ENCODE results near the gene PRODH2. TPM values are rescaled to one million over a fixed set of nuclear protein-coding genes. Genes with fewer than 3 reads are reported as not detected.

Gene PRODH2
- total RNA-seq, 2 donors from 2014 or later: not detected

- no peak within 1 kb of the TSS for H3K27ac ChIP-seq
- H3K4me1 ChIP-seq (replicated peaks): no peaks in the 10 kb centered on the region
- H3K4me3 ChIP-seq: no peak within 1 kb of the TSS
- H3K36me3 ChIP-seq: no peaks in the 10 kb centered on the region
- no peak for TF ChIP-seq POLR2A (IDR thresholded peaks at IDR 0.05)
- no peak for TF ChIP-seq CTCF (IDR thresholded peaks at IDR 0.05)
- no peak for TF ChIP-seq POLR2AphosphoS5 (IDR thresholded peaks at IDR 0.05)
- H3K9me3 ChIP-seq: no peaks in the 10 kb centered on the region
- WGBS: 46% methylated on average over 9 of the region's 9 CpGs
- DNase-seq (ENCODE audit: low spot score): no peak
- intact Hi-C loops (cut with DNase I): no loop called here
- peaks cover 7% of the 10 kb centered on the region for H3K27me3 ChIP-seq (replicated peaks; ENCODE audit: insufficient read depth)
Measured at GRCh38 chr19:35852029-35852780, 39.6 kb upstream of the PRODH2 start, which contains the start of gene NPHS1. Gene NPHS1, minus strand, starts transcription at chr19:35852504. Its CDS starts 667 bp downstream, at chr19:35851837.

- no peak for DNase-seq (ENCODE audit: low spot score)
- intact Hi-C loops (cut with DNase I): no loop called here
- Histone ChIP-seq H3K36me3 (no peaks in the 10 kb centered on the region), H3K9me3 (no peaks in the 10 kb centered on the region), H3K27ac (no peak overlapping the region), H3K4me3 (no peak overlapping the region), H3K27me3 (replicated peaks; ENCODE audit: insufficient read depth) (peaks cover 7% of the 10 kb centered on the region), H3K4me1 (replicated peaks) (no peaks in the 10 kb centered on the region)
- 51% methylated on average over 32 of the region's 32 CpGs for WGBS
- TF ChIP-seq POLR2A (IDR thresholded peaks at IDR 0.05): no peak
- no peak for TF ChIP-seq POLR2AphosphoS5 (IDR thresholded peaks at IDR 0.05)
- no peak for TF ChIP-seq CTCF (IDR thresholded peaks at IDR 0.05)
Measured at GRCh38 chr19:35851213-35852028, 38.8 kb upstream of the PRODH2 start.

- 91% methylated on average over 18 of the region's 18 CpGs for WGBS
- Histone ChIP-seq H3K36me3 (no peaks in the 10 kb centered on the region), H3K27me3 (replicated peaks; ENCODE audit: insufficient read depth) (peaks cover 13% of the 10 kb centered on the region), H3K4me3 (no peak overlapping the region), H3K4me1 (replicated peaks) (peaks cover 3% of the 10 kb centered on the region), H3K9me3 (no peaks in the 10 kb centered on the region), H3K27ac (no peak overlapping the region)
- DNase-seq (ENCODE audit: low spot score): no peak
- TF ChIP-seq CTCF (IDR thresholded peaks at IDR 0.05) (no peak), POLR2AphosphoS5 (IDR thresholded peaks at IDR 0.05) (no peak), POLR2A (IDR thresholded peaks at IDR 0.05) (no peak)
- intact Hi-C loops (cut with DNase I): no loop called here
Measured at GRCh38 chr19:35848919-35849505, 36.4 kb upstream of the PRODH2 start.

- peaks cover 19% of the 10 kb centered on the region for H3K27me3 ChIP-seq (replicated peaks; ENCODE audit: insufficient read depth)
- no peaks in the 10 kb centered on the region for H3K36me3 ChIP-seq
- TF ChIP-seq POLR2A (IDR thresholded peaks at IDR 0.05): no peak
- intact Hi-C loops (cut with DNase I): no loop called here
- peaks cover 3% of the 10 kb centered on the region for H3K4me1 ChIP-seq (replicated peaks)
- H3K27ac ChIP-seq: no peak overlapping the region
- no peaks in the 10 kb centered on the region for H3K9me3 ChIP-seq
- H3K4me3 ChIP-seq: no peak overlapping the region
- DNase-seq (ENCODE audit: low spot score): no peak
- 74% methylated on average over 8 of the region's 8 CpGs for WGBS
Measured at GRCh38 chr19:35848486-35848885, 35.8 kb upstream of the PRODH2 start.

- Histone ChIP-seq H3K27ac (no peak overlapping the region), H3K36me3 (no peaks in the 10 kb centered on the region), H3K4me3 (no peak overlapping the region), H3K27me3 (replicated peaks; ENCODE audit: insufficient read depth) (peaks cover 20% of the 10 kb centered on the region), H3K9me3 (no peaks in the 10 kb centered on the region), H3K4me1 (replicated peaks) (peaks cover 3% of the 10 kb centered on the region)
- intact Hi-C loops (cut with DNase I): no loop called here
- WGBS: 79% methylated on average over 8 of the region's 8 CpGs
- TF ChIP-seq CTCF (IDR thresholded peaks at IDR 0.05): no peak
- TF ChIP-seq POLR2A (IDR thresholded peaks at IDR 0.05): no peak
- TF ChIP-seq POLR2AphosphoS5 (IDR thresholded peaks at IDR 0.05): no peak
- no peak for DNase-seq (ENCODE audit: low spot score)
Measured at GRCh38 chr19:35847911-35848310, 35.3 kb upstream of the PRODH2 start.

Measured in prostate gland (tissue), 2 donors.